Fibroblast of skin of back (primary cell): Measurements from ENCODE around the gene MRPL11.

Source experiments
- DNase-seq: peaks from one replicate; pipeline ENCODE4 v3.0.0-alpha.2; 2013

MRPL11 gene

DNA sequence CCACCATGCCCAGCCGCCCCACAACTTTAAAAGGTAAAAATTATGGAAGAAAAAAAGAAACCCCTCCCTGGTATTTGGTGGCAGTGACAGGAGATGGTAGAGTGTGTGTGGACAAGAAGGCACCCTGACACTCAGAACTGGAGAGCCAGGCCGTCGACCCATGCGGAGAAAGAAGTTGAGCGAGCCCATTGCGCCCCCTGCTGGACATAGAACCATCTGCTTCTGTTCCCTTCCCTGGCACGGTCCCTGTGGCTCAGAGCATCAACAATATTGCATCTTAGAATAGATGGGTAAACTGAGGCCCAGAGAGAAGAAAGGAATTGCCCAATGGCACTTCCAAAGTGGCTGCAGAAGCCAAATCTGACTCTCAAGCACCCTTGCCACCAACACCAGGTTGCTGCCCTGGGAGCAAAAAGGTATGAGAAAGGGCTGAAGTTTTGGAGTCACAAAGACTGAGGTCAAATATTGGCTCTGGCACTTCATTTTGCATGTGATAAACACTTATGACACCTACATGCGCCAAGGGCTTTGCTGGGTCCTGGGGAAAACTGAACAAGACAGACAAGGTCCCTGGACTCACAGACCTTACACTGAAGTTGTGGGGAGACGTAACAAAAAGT is 8.6 kb downstream of the MRPL11 start:
- DNase-seq, result peak; percentile 71

DNA sequence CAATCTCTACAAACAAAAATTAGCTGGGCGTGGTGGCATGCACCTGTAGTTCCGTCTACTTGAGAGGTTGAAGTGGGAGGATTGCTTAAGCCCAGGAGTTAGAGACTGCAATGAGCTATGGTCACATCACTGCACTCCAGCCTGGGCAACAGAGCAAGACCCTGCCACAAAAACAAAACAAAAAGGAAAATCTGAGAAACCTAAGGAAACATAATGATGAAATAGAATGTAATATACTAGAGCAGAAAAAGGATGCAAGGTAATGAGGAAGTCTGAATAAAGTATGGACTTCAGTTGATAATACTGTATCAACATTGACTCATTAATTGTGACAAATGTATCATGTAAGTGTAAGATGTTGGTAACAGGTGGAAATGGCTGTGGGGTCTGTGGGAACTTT is 9.7 kb downstream of the MRPL11 start:
- DNase-seq, result no peak

DNA sequence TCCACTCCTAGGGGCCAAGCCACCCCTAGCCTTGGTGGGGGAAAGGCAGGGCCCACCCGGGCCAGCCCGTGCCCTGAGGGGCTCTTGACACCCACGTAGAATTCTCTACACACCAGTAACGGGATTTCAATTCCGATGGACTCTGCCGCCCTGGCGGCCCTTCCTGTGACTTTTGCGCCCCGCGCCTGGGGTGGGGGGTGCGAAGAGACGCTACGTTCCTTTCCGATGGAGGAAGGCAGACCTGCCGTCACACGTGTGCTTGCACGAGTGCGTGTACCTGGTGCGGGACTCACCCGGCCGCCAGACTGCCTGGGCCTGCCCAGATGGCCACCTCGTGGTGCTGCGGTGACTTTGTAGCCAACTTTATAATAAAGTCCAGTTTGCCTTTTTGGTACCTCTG is 12.3 kb downstream of the MRPL11 start:
- DNase-seq, result no peak

DNA sequence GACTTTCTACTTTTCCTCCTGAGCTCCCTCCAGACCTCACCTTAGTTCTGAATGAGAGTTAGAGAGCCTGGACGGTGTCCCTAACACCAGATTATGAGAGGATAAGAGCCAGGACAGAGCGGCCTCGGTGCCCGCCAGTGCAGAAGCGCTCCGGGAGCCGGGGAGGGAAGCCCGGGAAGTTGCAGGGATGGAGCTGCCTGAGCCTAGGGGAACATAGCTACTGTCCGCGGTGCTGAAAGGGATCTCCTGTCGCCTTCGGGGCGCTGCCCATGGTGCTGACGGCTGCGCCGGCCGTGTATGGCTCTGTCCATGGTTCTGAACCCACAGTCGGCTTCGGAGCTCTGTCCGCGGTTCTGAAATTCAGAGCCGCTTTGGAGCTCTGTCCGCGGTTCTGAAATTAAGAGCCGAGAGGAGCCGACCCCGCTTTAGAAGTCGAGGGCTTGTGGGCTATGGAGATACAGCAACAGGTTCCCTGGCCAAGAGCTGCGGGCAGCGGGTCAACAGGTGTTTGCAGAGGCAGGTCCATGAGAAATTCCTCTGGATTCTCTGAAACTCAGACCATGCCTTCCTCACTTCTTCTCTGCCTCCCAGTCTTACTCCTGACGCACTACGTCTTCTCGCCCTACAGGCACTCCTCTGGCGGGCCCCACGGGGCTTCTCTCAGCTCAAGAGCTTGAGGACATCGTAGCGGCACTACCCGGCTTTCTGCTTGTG is 17.0 kb downstream of the MRPL11 start:
- peak; percentile 87 for DNase-seq

GRCh38 chr11:66420671-66421476 is 17.8 kb downstream of the MRPL11 start, which contains the start of gene NPAS4:
NPAS4 (plus strand) TSS chr11:66421035; CDS start chr11:66421180, 145 bp downstream.
- DNase-seq, result no peak

DNA sequence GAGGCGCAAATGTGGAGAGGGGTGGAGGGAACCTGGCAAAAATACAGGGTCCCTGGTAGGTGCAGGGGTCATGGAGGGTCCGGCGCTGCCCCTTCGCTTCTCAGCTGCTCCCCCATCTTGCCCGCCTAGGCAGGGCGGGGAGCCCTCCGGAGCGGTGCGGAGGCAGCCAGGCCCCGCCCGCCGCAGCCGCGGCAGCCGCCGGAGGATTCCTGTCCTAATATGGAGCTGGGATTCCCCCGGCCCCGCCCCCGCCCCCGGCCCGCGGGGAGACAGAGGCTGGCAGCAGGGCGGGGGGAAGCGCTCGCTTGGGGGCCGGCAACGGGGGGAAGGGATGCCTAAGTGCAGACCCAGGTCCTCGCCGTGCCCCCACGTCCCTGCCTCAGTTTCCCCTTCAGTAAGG is 18.8 kb downstream of the MRPL11 start:
- no peak for DNase-seq

- no peak for DNase-seq
These were observed 19.7 kb downstream of the MRPL11 start for GRCh38 chr11:66418986-66419308.

DNA sequence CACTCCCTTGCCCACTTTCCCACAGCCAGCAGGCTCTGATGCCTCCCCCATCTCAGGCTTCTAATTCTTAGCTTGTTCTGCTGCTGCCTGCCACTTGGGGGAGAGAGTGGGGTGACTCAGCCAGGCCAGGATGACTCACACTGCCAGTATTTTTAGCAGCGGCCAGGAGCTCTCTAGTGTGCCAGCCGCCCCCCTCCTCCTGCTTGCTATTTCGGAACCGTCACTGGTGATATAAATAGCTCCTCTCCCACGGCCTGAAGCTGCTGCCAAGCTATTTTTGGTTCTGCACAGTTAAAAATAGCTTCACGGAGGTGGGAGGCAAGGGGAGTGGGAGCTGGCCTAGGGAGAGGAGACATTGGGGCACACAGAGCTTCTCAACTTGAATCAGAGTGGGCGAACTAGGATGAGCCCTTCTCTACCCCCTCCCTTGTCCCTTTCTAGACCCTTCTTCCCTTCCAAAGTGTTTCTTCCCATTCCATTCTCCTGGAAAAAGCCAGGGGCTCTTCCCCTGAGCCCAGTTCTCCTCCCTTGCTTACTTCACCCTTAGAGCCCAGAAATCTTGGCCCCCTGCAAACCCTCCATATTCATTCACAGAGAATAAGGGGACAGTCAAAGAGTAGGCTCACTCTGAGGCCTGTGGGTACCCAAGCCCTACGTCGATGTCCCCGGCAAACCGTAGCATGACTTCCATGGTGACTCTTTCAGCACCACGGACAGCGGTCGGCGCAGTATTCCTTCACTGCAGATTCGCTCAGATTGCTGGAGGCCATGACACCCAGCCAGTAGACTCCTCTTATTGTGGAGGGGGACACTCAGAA is 20.3 kb downstream of the MRPL11 start:
- peak; percentile 98 for DNase-seq

DNA sequence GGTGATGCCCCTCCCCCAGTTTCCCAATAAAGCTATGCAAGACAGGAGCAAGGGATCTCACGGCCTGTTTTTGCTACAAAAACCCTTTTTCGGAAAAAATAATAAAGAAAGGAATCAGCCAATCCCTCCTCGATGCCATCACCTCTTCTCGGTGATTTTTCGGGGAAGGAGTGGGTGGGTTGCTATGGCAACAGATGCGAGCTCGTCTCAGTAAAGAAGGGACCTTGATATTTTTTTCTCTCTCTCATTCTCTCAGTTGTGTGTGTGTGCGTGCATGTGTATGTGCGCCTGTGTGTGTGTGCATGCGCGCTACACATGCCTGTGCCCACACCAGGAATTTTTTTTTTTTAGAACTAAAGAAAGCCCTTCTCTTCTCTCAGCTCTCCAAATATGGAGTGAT is 21.6 kb downstream of the MRPL11 start:
- no peak for DNase-seq

GRCh38 chr11:66415423-66415822 is 23.2 kb downstream of the MRPL11 start:
- DNase-seq, result no peak

DNA sequence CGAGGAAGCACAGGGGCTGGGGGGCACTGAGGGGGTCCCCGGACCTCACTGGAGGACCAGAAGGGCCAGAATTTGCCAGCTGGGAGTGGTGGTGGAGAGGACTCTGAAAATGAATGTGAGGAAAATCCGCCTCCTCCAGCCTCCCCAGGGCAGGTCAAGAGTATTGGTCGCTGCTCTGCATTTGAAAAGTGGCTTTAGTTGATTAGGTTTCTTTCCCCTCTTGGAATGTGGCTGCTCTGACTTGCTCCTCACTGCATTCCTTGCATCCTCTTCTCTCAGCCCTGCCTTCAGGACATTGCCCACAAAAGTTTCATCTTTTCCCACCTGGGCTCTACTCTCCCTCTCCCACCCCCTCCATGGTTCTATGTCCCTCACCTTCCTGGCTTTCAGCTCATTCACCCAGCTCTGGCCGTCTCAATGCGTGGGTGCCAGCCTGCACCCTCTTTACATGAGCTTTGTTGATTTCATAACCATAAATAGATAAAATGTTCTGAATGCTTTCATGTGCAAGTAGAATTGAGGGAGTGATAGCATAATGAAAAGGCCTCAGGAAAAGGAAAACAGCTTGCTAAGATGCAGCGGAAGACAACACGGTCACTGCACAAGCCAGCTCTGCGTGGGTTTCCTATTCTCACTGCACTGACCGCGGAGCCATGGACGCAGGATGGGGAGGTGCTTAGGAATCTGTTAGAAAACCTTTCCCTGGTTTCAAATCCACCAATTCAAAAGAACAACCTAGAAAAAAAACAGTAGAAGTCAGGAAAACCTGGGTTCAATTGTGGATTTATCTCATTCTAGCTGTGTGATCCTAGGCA is 24.3 kb downstream of the MRPL11 start:
- no peak for DNase-seq

DNA sequence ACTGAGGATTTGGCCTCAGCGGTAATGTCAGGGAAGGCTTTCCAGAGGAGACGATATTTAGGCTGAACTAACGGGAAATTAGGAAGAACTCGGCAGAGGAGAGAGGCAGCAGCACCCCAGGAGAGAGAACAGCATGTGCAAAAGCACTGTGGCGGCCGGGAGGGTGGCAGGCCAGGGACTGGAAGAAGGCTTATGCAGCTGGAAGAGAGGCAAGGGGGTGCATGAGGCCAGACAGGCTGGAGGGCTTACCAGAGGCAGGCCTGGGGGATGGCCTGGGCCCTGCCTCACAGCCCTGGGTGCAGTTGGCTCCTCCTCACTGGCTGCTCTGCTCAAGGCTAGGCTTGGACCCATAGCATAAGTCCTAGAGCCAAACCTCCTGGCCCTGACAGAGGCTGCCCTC is 25.5 kb downstream of the MRPL11 start:
- no peak for DNase-seq

- DNase-seq, result no peak
These were observed 26.5 kb downstream of the MRPL11 start for GRCh38 chr11:66412110-66412509.

GRCh38 chr11:66411323-66411722 is 27.3 kb downstream of the MRPL11 start:
- no peak for DNase-seq

DNA sequence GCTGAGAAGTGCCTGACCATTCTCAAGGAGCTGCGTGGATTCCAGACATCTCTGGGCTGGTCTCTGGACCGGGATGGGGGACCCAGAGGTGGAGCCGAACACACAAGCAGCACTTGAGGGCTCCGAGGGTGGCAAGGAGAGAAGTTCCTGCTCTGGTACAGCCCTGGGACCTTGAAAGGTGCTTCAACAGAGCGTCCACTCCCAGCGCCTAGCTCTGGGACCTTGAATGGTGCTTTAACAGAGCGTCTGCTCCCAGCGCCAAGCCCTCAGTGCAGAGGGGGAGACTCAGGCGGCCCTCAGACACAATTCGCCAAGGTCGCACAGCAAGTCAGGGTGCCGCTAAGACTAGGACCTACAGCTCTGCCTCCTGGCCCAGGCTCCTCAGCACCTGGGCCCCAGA is 28.5 kb downstream of the MRPL11 start:
- DNase-seq, result no peak

- no peak for DNase-seq
These were observed 29.4 kb downstream of the MRPL11 start for GRCh38 chr11:66409226-66409625.

DNA sequence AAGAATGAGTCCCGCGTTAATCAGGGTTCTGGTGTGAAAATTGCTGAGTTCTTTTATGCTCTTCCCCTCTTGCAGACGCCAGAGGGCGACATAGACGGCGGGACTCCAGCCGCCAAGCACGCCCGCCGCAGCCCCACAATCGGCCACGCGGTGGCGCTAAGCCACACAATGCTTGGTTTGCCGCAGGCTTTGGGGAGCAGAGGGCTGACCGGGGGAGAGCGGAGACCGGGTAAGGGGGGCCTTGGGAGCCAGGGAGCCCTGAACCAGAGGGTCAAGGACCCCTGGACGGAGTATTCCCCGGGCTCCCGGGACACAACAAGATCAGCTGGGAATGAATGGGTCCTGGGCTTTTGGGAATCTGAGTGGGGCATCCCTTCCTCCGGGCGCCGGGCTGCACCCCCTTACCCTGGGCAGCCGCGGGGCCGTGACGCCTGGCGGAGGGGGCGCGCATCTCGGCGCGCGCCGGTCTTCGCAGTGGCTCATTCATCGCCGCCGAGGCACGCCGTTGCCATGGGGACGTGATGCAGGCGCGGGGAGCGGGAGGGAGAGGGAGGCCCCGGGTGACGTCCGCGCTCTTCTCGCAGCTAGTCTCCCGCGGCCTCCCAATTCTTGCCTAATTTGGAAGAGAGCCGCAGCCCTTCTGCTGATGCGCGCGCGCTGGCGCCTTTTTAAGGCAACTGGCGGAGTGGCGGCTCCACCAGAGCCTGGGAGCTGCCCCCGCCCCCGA is 30.0 kb downstream of the MRPL11 start:
- peak; percentile 98 for DNase-seq

DNA sequence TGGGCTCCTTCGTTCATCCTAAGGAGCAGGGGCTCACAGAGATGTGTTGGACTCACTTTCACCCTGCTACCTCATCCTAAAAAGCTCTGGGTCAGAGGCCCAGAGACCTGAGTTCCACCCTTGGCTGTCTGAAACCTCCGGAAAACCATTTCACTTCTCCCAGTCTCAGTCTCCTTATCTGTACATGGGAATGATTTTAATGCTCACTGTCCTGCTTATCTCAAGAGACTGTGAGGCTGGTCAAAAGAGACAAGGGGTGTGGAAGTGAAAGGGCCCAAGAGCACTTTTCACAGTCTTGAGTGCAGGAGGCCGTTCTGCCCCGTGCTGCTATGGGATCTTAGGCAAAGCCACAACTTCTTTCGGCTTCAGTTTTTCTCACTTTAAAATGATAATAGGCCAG is 31.0 kb downstream of the MRPL11 start:
- no peak for DNase-seq

GRCh38 chr11:66393954-66394353 is 44.7 kb downstream of the MRPL11 start:
- DNase-seq, result no peak

DNA sequence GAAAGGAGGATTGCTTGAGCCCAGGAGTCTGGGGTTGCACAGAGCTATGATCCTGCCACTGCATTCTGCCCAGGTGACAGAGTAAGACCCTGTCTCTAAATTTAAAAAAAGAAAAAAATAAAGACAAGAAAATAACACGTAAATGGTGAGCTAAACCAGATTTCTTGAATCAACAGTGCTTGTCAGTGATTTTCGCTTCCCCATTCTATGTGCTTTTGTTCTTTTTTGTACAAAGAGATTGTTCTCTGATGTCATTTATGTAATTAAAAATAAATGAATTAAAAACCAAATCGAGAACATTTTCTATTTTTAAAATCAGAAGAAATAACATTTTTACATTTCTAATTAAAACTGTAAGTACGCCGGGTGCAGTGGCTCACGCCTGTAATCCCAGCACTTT is 47.3 kb downstream of the MRPL11 start:
- no peak for DNase-seq

DNA sequence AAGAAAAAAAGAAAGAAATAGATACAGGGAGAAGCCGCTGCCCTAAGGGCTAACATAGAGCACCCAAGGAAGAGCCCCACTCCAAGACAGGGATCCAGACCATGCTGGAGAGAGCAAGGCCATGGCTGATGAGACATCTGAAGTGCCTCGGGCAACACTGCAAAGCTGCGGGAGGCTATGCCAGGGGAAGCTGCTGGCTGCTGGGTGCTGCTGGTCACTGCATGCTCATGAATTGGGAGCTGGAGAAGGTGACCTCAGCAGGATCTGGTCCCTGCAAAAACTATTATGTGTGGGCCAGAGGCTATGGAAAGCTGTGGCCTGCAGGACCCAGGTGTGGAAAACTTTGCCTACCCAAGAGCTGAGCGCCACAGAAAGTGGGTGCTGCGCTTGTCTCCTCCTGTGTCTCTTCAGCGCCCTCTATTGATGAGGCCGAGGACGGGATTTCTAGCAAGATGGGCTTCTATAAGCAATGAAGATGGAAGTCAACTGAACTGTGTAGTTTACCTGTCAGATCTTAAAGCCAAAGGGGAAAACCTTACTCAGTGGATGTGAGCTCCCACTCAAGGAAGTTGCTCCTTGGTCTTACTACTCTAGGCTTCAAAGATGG is 49.8 kb downstream of the MRPL11 start:
- DNase-seq, result peak; percentile 70
